ENCODE results near the gene TBX10.

TBX10 gene

GRCh38 chr11:67585911-67586310 lies 53.7 kb downstream of the TBX10 start:
- Histone ChIP-seq H3K4me3 (ENCODE audit: low read depth in 1 of 2, low read length in 1 of 2) (no peak overlapping the region), H3K27ac (no peak overlapping the region)
- no peak for TF ChIP-seq CTCF (IDR thresholded peaks at IDR 0.05)

GRCh38 chr11:67584881-67585873 lies 54.4 kb downstream of the TBX10 start:
- peaks cover 9% of the 10 kb centered on the region for H3K27me3 ChIP-seq
- peaks cover 7% of the 10 kb centered on the region for H3K36me3 ChIP-seq
- no peak overlapping the region for H3K4me3 ChIP-seq (ENCODE audit: low read depth in 1 of 2, low read length in 1 of 2)
- H3K27ac ChIP-seq = no peak overlapping the region
- H3K9me3 ChIP-seq = no peaks in the 10 kb centered on the region
- peaks cover 5 to 26% of the 10 kb centered on the region in 2 experiments for H3K4me1 ChIP-seq (ENCODE audit: control insufficient read depth in 1 of 2, insufficient read depth in 1 of 2, low read depth in 1 of 2, low read length in 1 of 2)
- no peak for TF ChIP-seq CTCF (IDR thresholded peaks at IDR 0.05)

More at GRCh38 chr11:67585911-67586310, 53.7 kb downstream of the TBX10 start:
- H3K27me3 ChIP-seq = peaks cover 2% of the 10 kb centered on the region
- H3K36me3 ChIP-seq = peaks cover 7% of the 10 kb centered on the region
- peaks cover 5 to 26% of the 10 kb centered on the region in 2 experiments for H3K4me1 ChIP-seq (ENCODE audit: control insufficient read depth in 1 of 2, insufficient read depth in 1 of 2, low read depth in 1 of 2, low read length in 1 of 2)
- H3K9me3 ChIP-seq = no peaks in the 10 kb centered on the region

GRCh38 chr11:67584205-67584880 lies 55.2 kb downstream of the TBX10 start:
- Histone ChIP-seq H3K4me1 (ENCODE audit: control insufficient read depth in 1 of 2, insufficient read depth in 1 of 2, low read depth in 1 of 2, low read length in 1 of 2) (peaks cover 5 to 29% of the 10 kb centered on the region in 2 experiments), H3K36me3 (peaks cover 7% of the 10 kb centered on the region), H3K27me3 (peaks cover 18% of the 10 kb centered on the region), H3K9me3 (no peaks in the 10 kb centered on the region), H3K27ac (peak overlapping the region; percentile 56), H3K4me3 (ENCODE audit: low read depth in 1 of 2, low read length in 1 of 2) (peak overlapping the region; percentile 59 to 64)
- TF ChIP-seq CTCF (IDR thresholded peaks at IDR 0.05) = no peak

- Histone ChIP-seq H3K4me1 (ENCODE audit: control insufficient read depth in 1 of 2, insufficient read depth in 1 of 2, low read depth in 1 of 2, low read length in 1 of 2) (peaks cover 5 to 30% of the 10 kb centered on the region in 2 experiments), H3K36me3 (peaks cover 7% of the 10 kb centered on the region), H3K4me3 (ENCODE audit: low read depth in 1 of 2, low read length in 1 of 2) (peak within 1 kb of the TSS; percentile 59 to 64), H3K27me3 (peaks cover 24% of the 10 kb centered on the region), H3K9me3 (no peaks in the 10 kb centered on the region), H3K27ac (peak within 1 kb of the TSS; percentile 56)
- TF ChIP-seq CTCF (IDR thresholded peaks at IDR 0.05) = peak; percentile 28
Measured at GRCh38 chr11:67583247-67584204, 56.0 kb downstream of the TBX10 start, which contains the start of gene GSTP1. Gene GSTP1 (plus strand): TSS chr11:67583812. CDS start chr11:67583844, 32 bp downstream.

- Histone ChIP-seq H3K4me3 (ENCODE audit: low read depth in 1 of 2, low read length in 1 of 2) (no peak overlapping the region), H3K27me3 (peaks cover 37% of the 10 kb centered on the region), H3K4me1 (ENCODE audit: control insufficient read depth in 1 of 2, insufficient read depth in 1 of 2, low read depth in 1 of 2, low read length in 1 of 2) (peaks cover 5 to 30% of the 10 kb centered on the region in 2 experiments), H3K9me3 (no peaks in the 10 kb centered on the region), H3K36me3 (peaks cover 7% of the 10 kb centered on the region), H3K27ac (no peak overlapping the region)
- no peak for TF ChIP-seq CTCF (IDR thresholded peaks at IDR 0.05)
Measured at GRCh38 chr11:67582011-67582410, 57.6 kb downstream of the TBX10 start.

Data from neutrophil (primary cell).